NB4 (cell line): Measurements from ENCODE around the gene CUL9.

ENCODE experiments used
- DNase-seq: peaks from one replicate; pipeline ENCODE4 v3.0.0; 2010; ENCODE audit warnings: low read depth
- H3K4me3 ChIP-seq: one replicate; pipeline ENCODE4 v1.5.1; 2011; ENCODE audit warnings: mild to moderate bottlenecking, low read depth, low read length, moderate library complexity
- CTCF ChIP-seq: IDR thresholded peaks from one replicate; pipeline ENCODE4 v1.5.1; 2012; ENCODE audit warnings: low read depth, low read length
- MYC ChIP-seq: IDR thresholded peaks from 2 replicates; pipeline ENCODE4 v1.6.1; 2011; ENCODE audit warnings: low read depth, low read length
- POLR2A ChIP-seq: IDR thresholded peaks from 2 replicates; pipeline ENCODE4 v1.6.1; 2011; ENCODE audit warnings: mild to moderate bottlenecking; ENCODE audit not compliant: insufficient read length; ENCODE audit errors: extremely low read depth
- TF ChIP-seq, protein P1 (sequence below): IDR thresholded peaks from 2 replicates; pipeline ENCODE4 v1.6.1; 2011; ENCODE audit warnings: low read depth, low read length

CUL9 gene

DNA sequence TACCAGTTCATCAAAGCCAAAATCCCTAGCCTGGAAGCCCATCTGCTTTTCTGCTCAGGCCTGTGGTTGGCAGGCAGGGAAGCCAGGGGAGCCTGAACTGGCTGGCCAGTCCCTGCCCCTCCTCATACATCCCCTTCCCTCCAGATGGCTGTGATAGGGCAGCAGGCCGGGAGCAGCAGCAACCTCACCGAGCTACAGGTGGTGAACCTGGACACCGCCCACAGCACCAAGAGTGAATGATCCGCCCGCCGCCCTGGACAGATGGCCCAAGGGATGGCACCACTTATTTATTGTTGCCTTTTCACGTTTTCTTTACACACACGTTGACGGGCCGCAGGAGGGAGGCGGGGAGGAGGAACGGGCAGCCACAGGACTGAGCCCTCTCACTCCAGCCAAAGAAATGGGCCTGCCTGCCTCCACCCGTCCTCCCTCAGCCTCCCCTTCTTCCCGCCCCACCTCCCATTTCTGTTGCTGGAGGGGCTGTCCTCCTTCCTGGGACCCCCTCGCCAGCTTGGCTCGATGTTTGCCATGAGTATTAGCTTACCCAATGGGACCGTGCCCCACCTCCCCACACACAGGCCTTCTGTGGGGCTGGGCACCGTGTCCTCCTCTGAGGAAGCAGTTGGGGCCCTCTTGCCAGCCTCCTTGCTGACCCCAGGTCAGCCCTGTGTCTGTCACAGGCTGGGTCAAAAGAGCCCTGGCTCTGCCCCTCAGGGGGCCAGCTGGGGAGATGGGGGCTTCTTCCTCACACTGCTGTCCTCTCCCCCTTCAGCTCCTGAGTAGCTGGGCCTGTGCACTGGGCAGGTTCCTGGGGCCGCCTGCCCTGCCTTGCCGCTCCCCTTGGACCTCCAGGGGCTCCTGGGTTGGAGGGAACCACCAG, 2.8 kb upstream of the CUL9 start:
- no peak for DNase-seq
- TF ChIP-seq POLR2A: no peak
- TF ChIP-seq CTCF: no peak
- TF ChIP-seq, protein P1, sequence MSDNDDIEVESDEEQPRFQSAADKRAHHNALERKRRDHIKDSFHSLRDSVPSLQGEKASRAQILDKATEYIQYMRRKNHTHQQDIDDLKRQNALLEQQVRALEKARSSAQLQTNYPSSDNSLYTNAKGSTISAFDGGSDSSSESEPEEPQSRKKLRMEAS: no peak
- TF ChIP-seq MYC: no peak
- H3K4me3 ChIP-seq: no peak overlapping the region

DNA sequence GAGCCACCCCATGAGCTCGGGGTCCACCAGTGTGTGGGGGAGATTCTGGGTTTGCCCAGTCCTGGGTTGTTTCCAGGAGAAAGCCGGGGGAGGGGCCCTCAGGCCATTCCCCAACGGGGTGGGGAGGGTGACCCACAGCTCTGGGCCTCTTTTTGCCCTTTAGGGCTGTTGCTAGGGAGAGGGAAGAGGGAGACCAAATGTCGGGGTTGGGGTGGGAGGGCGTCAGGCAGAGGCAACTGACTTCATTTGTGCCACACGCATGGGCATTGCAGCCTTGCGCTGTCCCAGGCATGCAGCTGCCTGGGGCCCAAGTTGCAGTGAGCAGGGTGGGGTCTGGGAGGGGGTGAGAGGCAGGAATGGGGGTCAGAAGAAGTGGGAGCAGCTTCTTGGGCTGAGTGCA, 1.9 kb upstream of the CUL9 start:
- TF ChIP-seq, protein P1: no peak
- TF ChIP-seq MYC: no peak
- no peak for DNase-seq
- no peak overlapping the region for H3K4me3 ChIP-seq

GRCh38 chr6:43180985-43181384, 1.0 kb upstream of the CUL9 start:
- DNase-seq: no peak
- H3K4me3 ChIP-seq: no peak overlapping the region
- TF ChIP-seq, protein P1: no peak
- TF ChIP-seq CTCF: no peak
- TF ChIP-seq MYC: no peak
- TF ChIP-seq POLR2A: no peak

DNA sequence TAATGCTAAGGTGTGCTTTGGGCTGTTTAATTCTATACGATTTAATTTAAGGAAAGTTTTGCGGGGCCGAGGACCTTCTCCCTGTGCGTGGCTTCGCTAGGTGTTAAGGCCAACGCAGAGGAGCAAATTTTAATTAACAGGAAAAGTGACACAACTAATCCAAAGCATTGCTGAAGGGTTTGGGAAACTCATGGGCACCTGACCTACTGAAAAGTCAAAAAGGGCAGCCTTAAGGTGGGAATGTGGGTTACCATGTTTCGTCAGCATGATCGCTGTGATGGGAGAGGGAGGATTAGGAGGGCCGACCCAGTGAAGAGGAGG, 415 bp upstream of the CUL9 start:
- no peak for DNase-seq

DNA sequence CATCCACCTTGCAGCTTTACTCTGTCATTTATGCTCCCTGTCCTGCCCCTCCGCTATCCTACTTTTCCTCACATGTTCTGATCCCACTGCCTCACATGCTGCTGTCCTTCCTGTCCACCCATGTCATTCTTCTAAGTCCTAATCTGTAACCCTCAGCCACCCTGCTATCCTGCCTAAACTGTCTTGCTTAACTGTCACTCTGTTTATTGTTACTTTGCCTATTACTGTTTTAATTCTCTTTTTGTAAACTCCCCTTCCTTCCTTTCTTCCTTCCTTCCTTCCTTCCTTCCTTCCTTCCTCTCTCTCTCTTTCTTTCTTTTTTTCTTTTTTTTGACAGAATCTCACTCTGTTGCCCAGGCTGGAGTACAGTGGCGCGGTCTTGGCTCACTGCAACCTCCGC, 1.4 kb downstream of the CUL9 start:
- H3K4me3 ChIP-seq: no peak overlapping the region
- TF ChIP-seq POLR2A: no peak
- TF ChIP-seq, protein P1: no peak
- no peak for TF ChIP-seq CTCF
- TF ChIP-seq MYC: no peak
- DNase-seq: no peak

More for the DNA sequence above, 415 bp upstream of the CUL9 start:
- TF ChIP-seq CTCF (no peak), POLR2A (no peak)
- H3K4me3 ChIP-seq: peak overlapping the region; percentile 83

GRCh38 chr6:43184268-43184985, 2.4 kb downstream of the CUL9 start:
- H3K4me3 ChIP-seq: no peak overlapping the region
- no peak for TF ChIP-seq CTCF
- TF ChIP-seq MYC: no peak
- no peak for TF ChIP-seq POLR2A
- TF ChIP-seq, protein P1: no peak
- DNase-seq: no peak
